Stomach (tissue), 9 donors: ENCODE results near the gene ZDHHC7. TPM values are rescaled to one million over a fixed set of nuclear protein-coding genes. Genes with fewer than 3 reads are reported as not detected.

Experiments
- DNase-seq, 2 donors: peaks; one replicate each; pipeline versions ENCODE4 v3.0.0 to v3.0.0-alpha.2; 2013 to 2019
- H3K27ac ChIP-seq, 5 donors: fragments of 200-600 bp in 4 of 5; sonication (generic) in 4 of 5; one replicate each; pipeline ENCODE4 v1.5.1; 2013 to 2019; ENCODE audit warnings: mild to moderate bottlenecking in 1 of 5, moderate library complexity in 1 of 5
- H3K27me3 ChIP-seq, 3 donors: fragments of 200-600 bp; sonication (generic); one replicate each; pipeline ENCODE4 v1.5.1; 2017 to 2019; ENCODE audit warnings: mixed run types in 1 of 3
- H3K36me3 ChIP-seq, 4 donors: fragments of 200-600 bp; sonication (generic); 1 replicate in 3 of 4; 2 replicates in 1 of 4; pipeline ENCODE4 v1.5.1; 2016 to 2019
- H3K4me1 ChIP-seq, 4 donors: fragments of 200-600 bp; sonication (generic); one replicate each; pipeline ENCODE4 v1.5.1; 2016 to 2019
- H3K4me3 ChIP-seq, 4 donors: fragments of 200-600 bp; sonication (generic) in 3 of 4; one replicate each; pipeline ENCODE4 v1.5.1; 2016 to 2019; ENCODE audit warnings: mild to moderate bottlenecking in 1 of 4
- H3K9me3 ChIP-seq, 4 donors: fragments of 200-600 bp; sonication (generic); one replicate each; pipeline ENCODE4 v1.5.1; 2016 to 2019
- EP300 ChIP-seq: sonication (generic); formaldehyde crosslinking; IDR thresholded peaks from one replicate; pipeline ENCODE4 v1.6.1; 2017; ENCODE audit warnings: antibody characterized with exemption
- POLR2A ChIP-seq, 4 donors: fragments of 450-650 bp; IDR thresholded peaks; one replicate each; pipeline ENCODE4 v1.6.1; 2016; ENCODE audit warnings: antibody characterized with exemption in 4 of 4, control low read depth in 2 of 4, mild to moderate bottlenecking in 1 of 4, moderate library complexity in 1 of 4
- POLR2AphosphoS5 ChIP-seq, 3 donors: sonication (generic); formaldehyde crosslinking; IDR thresholded peaks; one replicate each; pipeline ENCODE4 v1.6.1; 2016; ENCODE audit warnings: antibody characterized with exemption in 3 of 3
- WGBS, 5 donors: extraction: QIAGEN DNeasy Blood & Tissue Kit in 3 of 5; methylation state at CpG; one replicate each; pipeline versions ENCODE4 v1.1.5 to v1.1.7; 2013 to 2018; 5-methylcytosine and 5-hydroxymethylcytosine counted together
- intact Hi-C: fragments of 100-400 bp; cut with DNase I; formaldehyde crosslinking; loops from one replicate; pipeline ENCODE4 v1.15.1; 2023; ENCODE audit warnings: low total_unique reads
- polyA plus RNA-seq, 3 donors: library from polyadenylated mRNA; stranded (reverse); fragments of 200-250 nt; gene quantifications; one replicate each; pipeline ENCODE4 v1.2.3, GENCODE V29; 2013
- total RNA-seq, 5 donors: library from RNA; depleted of rRNA; stranded (reverse); fragments of >200 nt; gene quantifications; one replicate each; pipeline versions ENCODE4 v1.1.0 to v1.2.3, GENCODE V29; 2014 to 2016
- TF ChIP-seq, protein P1 (sequence below), 7 experiments: fragments of 450-650 bp in 4 of 7; fragments of 200-600 bp in 3 of 7; sonication (generic) in 3 of 7; IDR thresholded peaks; one replicate each; pipeline ENCODE4 v1.5.1; 2016 to 2019; ENCODE audit warnings: antibody characterized with exemption in 7 of 7, control low read depth in 2 of 7, mild to moderate bottlenecking in 1 of 7
- donor health status: healthy with polysubstance abuse.
- donor health status: Bipolar disorder and iron deficiency.
- donor health status: healthy.

ZDHHC7 gene
- total and polyA plus RNA-seq, 8 donors, result 15.0 to 358 (median 56.2) TPM

DNA sequence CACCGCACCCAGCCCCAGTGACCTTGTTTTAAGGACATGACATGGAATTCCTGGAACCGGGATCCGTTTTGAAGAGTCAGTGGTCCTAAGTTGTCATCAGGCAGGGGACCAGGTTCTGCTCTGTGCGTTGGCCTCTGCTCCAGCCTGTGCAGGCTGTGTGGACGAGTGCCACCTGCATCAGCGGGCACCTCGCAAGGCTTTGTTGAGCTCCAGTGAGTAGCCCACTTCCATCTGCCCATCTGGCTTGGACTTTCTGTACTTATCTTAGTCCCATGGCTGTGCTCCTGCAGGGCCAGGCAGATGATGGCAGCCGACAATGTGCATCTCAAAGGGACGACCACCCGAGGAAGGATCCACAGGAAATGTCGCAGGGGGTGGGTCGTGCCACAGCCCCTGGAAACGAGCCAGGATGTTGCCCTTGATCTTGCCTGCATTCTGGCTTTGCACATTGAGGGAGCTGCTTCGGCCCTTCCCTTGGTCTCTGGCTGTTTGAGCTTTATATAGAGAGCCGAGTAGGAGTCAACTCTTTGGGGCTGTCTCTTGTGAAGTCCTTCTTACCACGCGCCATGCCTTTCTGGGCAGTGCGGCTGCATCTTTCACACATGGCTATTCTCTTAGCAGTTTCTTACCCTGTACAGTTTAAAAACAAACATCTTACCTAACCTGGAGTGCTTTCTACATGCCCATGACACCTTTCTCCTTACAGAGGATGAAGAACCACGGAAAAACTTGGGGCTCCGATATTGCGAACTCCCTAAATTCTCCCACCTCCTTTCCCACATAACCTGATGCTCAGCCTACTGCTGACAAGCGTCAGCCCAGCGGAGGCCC lies 34.5 kb upstream of the ZDHHC7 start:
- Histone ChIP-seq H3K4me3 (no peak overlapping the region), H3K9me3 (no peaks in the 10 kb centered on the region), H3K27ac (no peak overlapping the region), H3K4me1 (peaks cover 20 to 57% (median 36%) of the 10 kb centered on the region in 4 donors), H3K36me3 (peaks cover 0 to 33% (median 10%) of the 10 kb centered on the region in 4 donors), H3K27me3 (no peaks in the 10 kb centered on the region)
- intact Hi-C loops, result no loop called here
- 85 to 90% (median 88%) methylated on average over 19 to 23 of the region's 23 CpGs for WGBS, 5 donors
- TF ChIP-seq EP300, result no peak
- TF ChIP-seq, protein P1, sequence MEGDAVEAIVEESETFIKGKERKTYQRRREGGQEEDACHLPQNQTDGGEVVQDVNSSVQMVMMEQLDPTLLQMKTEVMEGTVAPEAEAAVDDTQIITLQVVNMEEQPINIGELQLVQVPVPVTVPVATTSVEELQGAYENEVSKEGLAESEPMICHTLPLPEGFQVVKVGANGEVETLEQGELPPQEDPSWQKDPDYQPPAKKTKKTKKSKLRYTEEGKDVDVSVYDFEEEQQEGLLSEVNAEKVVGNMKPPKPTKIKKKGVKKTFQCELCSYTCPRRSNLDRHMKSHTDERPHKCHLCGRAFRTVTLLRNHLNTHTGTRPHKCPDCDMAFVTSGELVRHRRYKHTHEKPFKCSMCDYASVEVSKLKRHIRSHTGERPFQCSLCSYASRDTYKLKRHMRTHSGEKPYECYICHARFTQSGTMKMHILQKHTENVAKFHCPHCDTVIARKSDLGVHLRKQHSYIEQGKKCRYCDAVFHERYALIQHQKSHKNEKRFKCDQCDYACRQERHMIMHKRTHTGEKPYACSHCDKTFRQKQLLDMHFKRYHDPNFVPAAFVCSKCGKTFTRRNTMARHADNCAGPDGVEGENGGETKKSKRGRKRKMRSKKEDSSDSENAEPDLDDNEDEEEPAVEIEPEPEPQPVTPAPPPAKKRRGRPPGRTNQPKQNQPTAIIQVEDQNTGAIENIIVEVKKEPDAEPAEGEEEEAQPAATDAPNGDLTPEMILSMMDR (IDR thresholded peaks at IDR 0.05), result no peak
- no peak for TF ChIP-seq POLR2AphosphoS5 (IDR thresholded peaks at IDR 0.05)
- TF ChIP-seq POLR2A (IDR thresholded peaks at IDR 0.05), result no peak
- DNase-seq, result no peak

DNA sequence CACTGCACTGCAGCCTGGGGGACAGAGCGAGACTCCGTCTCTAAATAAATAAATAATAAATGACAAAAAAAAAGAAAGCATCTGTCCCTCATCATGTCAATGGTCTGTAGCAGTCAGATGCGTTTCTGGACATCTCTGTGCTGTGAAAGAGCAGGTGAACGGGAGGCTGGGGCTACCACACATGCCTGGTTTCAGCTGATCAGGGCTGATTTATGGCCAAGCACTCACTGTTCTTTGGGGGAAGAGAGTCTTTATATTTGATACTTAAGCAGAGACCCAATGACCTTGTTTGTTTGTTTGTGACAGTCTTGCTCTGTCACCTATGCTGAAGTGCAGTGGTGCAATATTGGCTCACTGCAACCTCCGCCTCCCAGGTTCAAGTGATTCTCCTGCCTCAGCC lies 33.7 kb upstream of the ZDHHC7 start:
- TF ChIP-seq EP300 (no peak), POLR2AphosphoS5 (IDR thresholded peaks at IDR 0.05) (no peak), POLR2A (IDR thresholded peaks at IDR 0.05) (no peak)
- TF ChIP-seq, protein P1 (IDR thresholded peaks at IDR 0.05), result no peak
- no peaks in the 10 kb centered on the region for H3K27me3 ChIP-seq
- H3K4me3 ChIP-seq, result no peak overlapping the region
- intact Hi-C loops, result no loop called here
- 95 to 97% (median 97%) methylated on average over 5 of the region's 5 CpGs for WGBS, 5 donors
- peaks cover 20 to 52% (median 36%) of the 10 kb centered on the region in 4 donors for H3K4me1 ChIP-seq
- no peak for DNase-seq
- no peaks in the 10 kb centered on the region for H3K9me3 ChIP-seq
- no peak overlapping the region for H3K27ac ChIP-seq
- H3K36me3 ChIP-seq, result peaks cover 0 to 33% (median 12%) of the 10 kb centered on the region in 4 donors

DNA sequence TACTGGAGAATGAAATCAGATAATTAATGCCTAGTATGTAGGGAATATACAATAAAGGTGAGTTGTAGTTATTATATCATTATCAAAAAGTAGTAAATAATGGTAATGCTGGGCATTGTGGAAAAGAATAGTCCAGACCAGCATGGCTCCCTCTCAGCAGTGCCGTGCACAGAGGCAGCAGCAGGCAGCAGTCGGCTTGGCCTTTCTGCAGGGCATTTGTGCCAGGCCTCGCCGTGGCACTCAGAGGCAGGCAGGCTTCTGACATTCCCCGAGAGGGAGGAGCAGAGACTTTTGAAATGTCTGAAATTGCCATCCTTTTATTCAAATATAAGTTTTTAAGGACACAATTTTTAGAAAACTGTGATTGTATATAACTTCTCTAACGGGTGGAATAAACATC lies 31.3 kb upstream of the ZDHHC7 start:
- no peak for DNase-seq
- 60 to 83% (median 75%) methylated on average over 6 of the region's 6 CpGs for WGBS, 5 donors
- TF ChIP-seq EP300, result no peak
- no peak for TF ChIP-seq POLR2A (IDR thresholded peaks at IDR 0.05)
- TF ChIP-seq POLR2AphosphoS5 (IDR thresholded peaks at IDR 0.05), result no peak
- TF ChIP-seq, protein P1 (IDR thresholded peaks at IDR 0.05), result no peak

DNA sequence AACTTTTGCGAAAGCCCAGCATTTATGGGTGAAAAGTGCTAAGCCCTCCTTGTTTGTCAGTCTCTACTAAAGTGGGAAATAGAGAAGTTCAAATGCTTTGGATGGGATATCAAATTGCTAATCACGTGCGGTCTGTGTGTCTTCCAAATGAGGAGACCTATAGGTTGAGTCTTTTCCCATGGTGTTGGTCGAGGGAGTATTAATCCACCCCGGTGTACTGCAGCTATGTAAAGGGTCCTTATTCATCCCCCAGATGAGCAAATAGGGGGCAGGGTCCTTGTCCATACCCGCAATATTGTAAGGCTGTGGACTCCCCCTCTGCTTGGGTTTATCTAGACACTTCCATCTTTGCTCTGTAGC lies 30.8 kb upstream of the ZDHHC7 start:
- no peak overlapping the region for H3K4me3 ChIP-seq
- DNase-seq, result no peak
- WGBS, 5 donors, result 75 to 78% (median 77%) methylated on average over 6 of the region's 6 CpGs
- intact Hi-C loops, result no loop called here
- H3K36me3 ChIP-seq, result peaks cover 0 to 29% (median 17%) of the 10 kb centered on the region in 4 donors
- TF ChIP-seq POLR2AphosphoS5 (IDR thresholded peaks at IDR 0.05) (no peak), EP300 (no peak), POLR2A (IDR thresholded peaks at IDR 0.05) (no peak)
- H3K4me1 ChIP-seq, result peaks cover 5 to 37% (median 22%) of the 10 kb centered on the region in 4 donors
- peak overlapping the region in 1 of 5 donors; percentile 56 for H3K27ac ChIP-seq
- H3K9me3 ChIP-seq, result no peaks in the 10 kb centered on the region
- no peaks in the 10 kb centered on the region for H3K27me3 ChIP-seq

More for the DNA sequence above, 31.3 kb upstream of the ZDHHC7 start:
- Histone ChIP-seq H3K27ac (no peak overlapping the region), H3K27me3 (no peaks in the 10 kb centered on the region), H3K4me1 (peaks cover 9 to 38% (median 25%) of the 10 kb centered on the region in 4 donors), H3K36me3 (peaks cover 0 to 28% (median 16%) of the 10 kb centered on the region in 4 donors), H3K9me3 (no peaks in the 10 kb centered on the region), H3K4me3 (no peak overlapping the region)
- intact Hi-C loops, result no loop called here
